OCI-LY3 (cell line): ENCODE data around the gene PLXDC2.

Experiments used
- EZH2phosphoT487 ChIP-seq: fragments of 200-600 bp; shearing (Covaris generic); IDR thresholded peaks from 2 replicates; pipeline ENCODE4 v1.6.1; 2018; ENCODE audit warnings: antibody characterized with exemption, mixed run types, low read depth
- TF ChIP-seq, protein P1 (sequence below): fragments of 200-600, 300-600 bp; sonication (generic); IDR thresholded peaks from 2 replicates; pipeline ENCODE4 v1.5.1; 2014; ENCODE audit warnings: antibody characterized with exemption, low read length, low read depth

DNA sequence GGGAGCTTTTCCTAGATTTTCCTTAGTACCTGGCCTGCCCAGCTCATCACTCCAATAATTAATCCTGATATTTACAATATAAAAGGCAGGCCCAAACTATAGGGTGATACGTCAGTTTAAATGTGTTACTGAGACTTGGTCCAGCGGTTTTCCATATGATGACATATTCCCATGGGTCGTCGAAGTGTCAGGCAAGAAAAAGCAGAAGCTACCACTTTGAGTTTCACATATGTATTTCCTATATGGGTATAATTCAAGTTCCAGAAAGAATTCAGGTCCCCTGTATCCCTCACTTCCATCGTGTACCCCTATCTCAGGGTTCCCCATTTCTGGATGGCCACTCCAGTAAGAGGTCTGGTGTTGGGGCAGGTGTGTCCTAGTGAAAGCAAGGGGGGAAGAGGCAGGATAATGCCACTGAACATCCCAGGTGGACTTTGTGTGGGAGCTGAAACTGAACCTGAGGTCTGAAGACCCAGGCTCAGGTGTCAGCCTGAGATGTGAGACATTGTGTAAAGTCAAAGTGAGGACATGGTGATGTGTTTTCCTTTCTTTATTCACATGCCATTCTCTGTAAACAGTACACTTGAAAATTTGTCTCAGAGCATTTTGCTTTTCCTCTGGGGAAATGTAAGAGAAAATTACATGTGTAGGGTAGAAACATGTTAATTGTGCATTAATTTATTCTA, 167.8 kb downstream of the PLXDC2 start:
- TF ChIP-seq, protein P1, sequence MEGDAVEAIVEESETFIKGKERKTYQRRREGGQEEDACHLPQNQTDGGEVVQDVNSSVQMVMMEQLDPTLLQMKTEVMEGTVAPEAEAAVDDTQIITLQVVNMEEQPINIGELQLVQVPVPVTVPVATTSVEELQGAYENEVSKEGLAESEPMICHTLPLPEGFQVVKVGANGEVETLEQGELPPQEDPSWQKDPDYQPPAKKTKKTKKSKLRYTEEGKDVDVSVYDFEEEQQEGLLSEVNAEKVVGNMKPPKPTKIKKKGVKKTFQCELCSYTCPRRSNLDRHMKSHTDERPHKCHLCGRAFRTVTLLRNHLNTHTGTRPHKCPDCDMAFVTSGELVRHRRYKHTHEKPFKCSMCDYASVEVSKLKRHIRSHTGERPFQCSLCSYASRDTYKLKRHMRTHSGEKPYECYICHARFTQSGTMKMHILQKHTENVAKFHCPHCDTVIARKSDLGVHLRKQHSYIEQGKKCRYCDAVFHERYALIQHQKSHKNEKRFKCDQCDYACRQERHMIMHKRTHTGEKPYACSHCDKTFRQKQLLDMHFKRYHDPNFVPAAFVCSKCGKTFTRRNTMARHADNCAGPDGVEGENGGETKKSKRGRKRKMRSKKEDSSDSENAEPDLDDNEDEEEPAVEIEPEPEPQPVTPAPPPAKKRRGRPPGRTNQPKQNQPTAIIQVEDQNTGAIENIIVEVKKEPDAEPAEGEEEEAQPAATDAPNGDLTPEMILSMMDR, result no peak
- TF ChIP-seq EZH2phosphoT487, result no peak
